ENCODE results near the gene IRF7.

The IRF7 gene

DNA sequence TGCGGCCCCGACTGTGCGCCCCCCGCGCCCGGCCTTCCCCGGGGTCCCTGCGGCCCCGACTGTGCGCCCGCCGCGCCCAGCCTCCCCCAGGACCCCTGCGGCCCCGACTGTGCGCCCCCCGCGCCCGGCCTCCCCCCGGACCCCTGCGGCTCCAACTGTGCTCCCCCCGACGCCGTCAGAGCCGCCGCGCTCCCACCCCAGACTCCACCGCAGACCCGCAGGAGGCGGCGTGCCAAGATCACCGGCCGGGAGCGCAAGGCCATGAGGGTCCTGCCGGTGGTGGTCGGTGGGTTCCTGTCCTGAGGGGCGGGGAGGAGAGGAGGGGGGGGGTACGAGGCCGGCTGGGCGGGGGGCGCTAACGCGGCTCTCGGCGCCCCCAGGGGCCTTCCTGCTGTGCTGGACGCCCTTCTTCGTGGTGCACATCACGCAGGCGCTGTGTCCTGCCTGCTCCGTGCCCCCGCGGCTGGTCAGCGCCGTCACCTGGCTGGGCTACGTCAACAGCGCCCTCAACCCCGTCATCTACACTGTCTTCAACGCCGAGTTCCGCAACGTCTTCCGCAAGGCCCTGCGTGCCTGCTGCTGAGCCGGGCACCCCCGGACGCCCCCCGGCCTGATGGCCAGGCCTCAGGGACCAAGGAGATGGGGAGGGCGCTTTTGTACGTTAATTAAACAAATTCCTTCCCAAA lies 24.4 kb upstream of the IRF7 start:
- peaks cover 4 to 7% of the 10 kb centered on the region in 2 donors for H3K36me3 ChIP-seq (ENCODE audit: control insufficient read depth in 2 of 2, insufficient read depth in 2 of 2, low read length in 2 of 2)
- no peak overlapping the region for H3K4me3 ChIP-seq (ENCODE audit: low read length in 2 of 2)
- no peak overlapping the region for H3K9ac ChIP-seq (ENCODE audit: low read length in 2 of 2)
- H3K9me3 ChIP-seq (ENCODE audit: control insufficient read depth in 2 of 2, low read length in 2 of 2): no peaks in the 10 kb centered on the region
- H3K27ac ChIP-seq (ENCODE audit: low read length): no peak overlapping the region
- H3K27me3 ChIP-seq (ENCODE audit: control insufficient read depth in 1 of 2, insufficient read depth in 2 of 2, low read length in 2 of 2): peaks cover 7 to 18% of the 10 kb centered on the region in 2 donors
- peaks cover 18% of the 10 kb centered on the region for H3K4me1 ChIP-seq (ENCODE audit: control insufficient read depth, insufficient read depth, low read length)

DNA sequence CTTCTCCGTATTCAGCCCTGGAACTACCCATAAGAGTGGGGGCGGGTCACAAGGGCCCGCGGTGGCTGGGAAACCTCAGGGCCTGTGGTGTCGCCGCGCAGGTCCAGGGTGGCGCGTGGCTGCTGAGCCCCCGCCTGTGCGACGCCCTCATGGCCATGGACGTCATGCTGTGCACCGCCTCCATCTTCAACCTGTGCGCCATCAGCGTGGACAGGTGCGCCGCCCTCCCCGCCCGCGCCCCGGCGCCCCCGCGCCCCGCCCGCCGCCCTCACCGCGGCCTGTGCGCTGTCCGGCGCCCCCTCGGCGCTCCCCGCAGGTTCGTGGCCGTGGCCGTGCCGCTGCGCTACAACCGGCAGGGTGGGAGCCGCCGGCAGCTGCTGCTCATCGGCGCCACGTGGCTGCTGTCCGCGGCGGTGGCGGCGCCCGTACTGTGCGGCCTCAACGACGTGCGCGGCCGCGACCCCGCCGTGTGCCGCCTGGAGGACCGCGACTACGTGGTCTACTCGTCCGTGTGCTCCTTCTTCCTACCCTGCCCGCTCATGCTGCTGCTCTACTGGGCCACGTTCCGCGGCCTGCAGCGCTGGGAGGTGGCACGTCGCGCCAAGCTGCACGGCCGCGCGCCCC lies 23.7 kb upstream of the IRF7 start:
- Histone ChIP-seq H3K27me3 (ENCODE audit: control insufficient read depth in 1 of 2, insufficient read depth in 2 of 2, low read length in 2 of 2) (peaks cover 7 to 18% of the 10 kb centered on the region in 2 donors), H3K9ac (ENCODE audit: low read length in 2 of 2) (no peak overlapping the region), H3K9me3 (ENCODE audit: control insufficient read depth in 2 of 2, low read length in 2 of 2) (no peaks in the 10 kb centered on the region), H3K4me3 (ENCODE audit: low read length in 2 of 2) (no peak overlapping the region), H3K36me3 (ENCODE audit: control insufficient read depth in 2 of 2, insufficient read depth in 2 of 2, low read length in 2 of 2) (peaks cover 4 to 6% of the 10 kb centered on the region in 2 donors), H3K4me1 (ENCODE audit: control insufficient read depth, insufficient read depth, low read length) (peaks cover 18% of the 10 kb centered on the region), H3K27ac (ENCODE audit: low read length) (no peak overlapping the region)

DNA sequence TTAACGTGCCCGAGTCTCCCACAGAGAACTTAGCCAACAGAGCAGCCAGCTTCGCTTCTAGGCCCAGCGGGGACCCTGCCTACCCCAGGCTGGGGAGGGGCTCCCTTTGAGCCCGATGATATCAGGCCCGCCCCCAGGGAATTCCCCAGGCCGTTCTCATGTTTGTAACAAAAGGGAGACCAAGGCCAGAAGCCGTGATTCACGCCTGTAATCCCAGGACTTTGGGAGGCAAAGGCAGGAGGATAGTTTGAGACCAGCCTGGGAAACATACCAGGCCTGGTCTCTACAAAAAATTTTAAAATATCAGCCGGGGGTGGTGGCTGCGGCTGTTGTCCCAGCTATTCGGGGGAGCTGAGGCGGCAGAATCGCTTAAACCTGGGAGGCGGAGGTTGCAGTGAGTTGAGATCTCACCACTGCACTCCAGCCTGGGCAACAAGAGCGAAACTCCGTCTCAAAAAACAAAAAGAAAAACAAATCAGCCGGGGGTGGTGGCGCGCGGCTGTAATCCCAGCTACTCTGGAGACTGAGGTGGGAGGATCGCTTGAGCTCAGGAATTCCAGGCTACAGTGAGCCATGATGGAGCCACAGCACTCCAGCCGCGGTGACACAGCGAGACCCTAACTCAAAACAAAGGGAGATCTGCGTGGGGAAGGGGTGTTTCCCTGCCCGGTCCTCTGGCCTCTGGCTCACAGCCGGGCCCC lies 23.0 kb upstream of the IRF7 start:
- no peaks in the 10 kb centered on the region for H3K9me3 ChIP-seq (ENCODE audit: control insufficient read depth in 2 of 2, low read length in 2 of 2)
- H3K36me3 ChIP-seq (ENCODE audit: control insufficient read depth in 2 of 2, insufficient read depth in 2 of 2, low read length in 2 of 2): peaks cover 4% of the 10 kb centered on the region in 2 donors
- H3K27ac ChIP-seq (ENCODE audit: low read length): no peak overlapping the region
- H3K4me1 ChIP-seq (ENCODE audit: control insufficient read depth, insufficient read depth, low read length): peaks cover 18% of the 10 kb centered on the region
- no peak overlapping the region for H3K4me3 ChIP-seq (ENCODE audit: low read length in 2 of 2)
- H3K27me3 ChIP-seq (ENCODE audit: control insufficient read depth in 1 of 2, insufficient read depth in 2 of 2, low read length in 2 of 2): peaks cover 7 to 18% of the 10 kb centered on the region in 2 donors
- H3K9ac ChIP-seq (ENCODE audit: low read length in 2 of 2): no peak overlapping the region

DNA sequence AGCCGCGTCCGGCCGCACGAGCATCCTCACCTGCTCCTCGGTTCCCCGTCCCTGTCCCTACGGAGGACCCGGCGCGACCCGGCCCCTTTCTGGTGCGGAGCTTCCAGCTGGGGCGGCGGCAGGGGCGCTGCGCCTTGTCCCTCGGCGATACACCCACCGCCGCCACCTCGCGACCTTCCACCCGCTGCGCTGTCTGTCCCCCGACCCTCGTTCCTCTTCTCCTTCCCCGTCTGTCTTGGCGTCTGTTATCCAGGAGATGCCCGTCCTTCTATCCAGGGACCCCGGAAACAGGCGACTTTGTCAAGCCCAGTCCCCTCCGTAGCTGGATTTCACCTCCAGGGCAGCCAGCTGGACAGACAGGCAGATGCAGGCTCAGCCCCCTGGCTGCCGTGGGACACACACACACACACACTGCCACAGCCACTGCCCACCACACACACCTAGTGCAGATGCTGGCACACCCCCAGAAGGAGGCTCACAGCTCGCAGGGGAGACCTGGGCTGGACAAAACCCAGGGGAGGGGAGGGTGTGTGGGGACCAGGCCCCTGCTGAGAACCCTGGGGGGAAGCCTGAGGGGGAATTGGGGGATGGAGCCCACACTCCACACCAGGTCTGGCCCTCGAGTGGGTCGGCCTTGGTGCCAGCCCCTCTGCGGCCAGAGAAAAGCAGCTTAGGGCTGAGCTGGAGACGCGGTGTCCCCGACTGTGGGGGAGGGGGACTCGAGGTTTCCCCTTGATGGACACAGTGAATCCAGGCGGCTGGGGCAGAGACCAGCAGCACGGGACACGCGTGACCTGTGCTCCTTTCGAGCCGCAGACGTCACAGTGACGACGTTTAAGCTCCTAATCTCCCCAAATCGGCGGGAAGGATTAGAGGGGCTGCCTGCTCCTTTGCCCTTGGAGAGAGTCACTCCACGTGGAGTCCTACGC lies 22.1 kb upstream of the IRF7 start:
- peaks cover 4% of the 10 kb centered on the region in 2 donors for H3K36me3 ChIP-seq (ENCODE audit: control insufficient read depth in 2 of 2, insufficient read depth in 2 of 2, low read length in 2 of 2)
- peaks cover 7 to 18% of the 10 kb centered on the region in 2 donors for H3K27me3 ChIP-seq (ENCODE audit: control insufficient read depth in 1 of 2, insufficient read depth in 2 of 2, low read length in 2 of 2)
- H3K27ac ChIP-seq (ENCODE audit: low read length): no peak overlapping the region
- H3K4me1 ChIP-seq (ENCODE audit: control insufficient read depth, insufficient read depth, low read length): peaks cover 18% of the 10 kb centered on the region
- H3K9ac ChIP-seq (ENCODE audit: low read length in 2 of 2): no peak overlapping the region
- H3K9me3 ChIP-seq (ENCODE audit: control insufficient read depth in 2 of 2, low read length in 2 of 2): no peaks in the 10 kb centered on the region
- H3K4me3 ChIP-seq (ENCODE audit: low read length in 2 of 2): peak overlapping the region in 1 of 2 donors; percentile 58

DNA sequence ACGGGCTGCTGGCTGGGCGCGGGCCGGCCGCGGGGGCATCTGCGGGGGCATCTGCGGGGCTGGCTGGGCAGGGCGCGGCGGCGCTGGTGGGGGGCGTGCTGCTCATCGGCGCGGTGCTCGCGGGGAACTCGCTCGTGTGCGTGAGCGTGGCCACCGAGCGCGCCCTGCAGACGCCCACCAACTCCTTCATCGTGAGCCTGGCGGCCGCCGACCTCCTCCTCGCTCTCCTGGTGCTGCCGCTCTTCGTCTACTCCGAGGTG lies 21.5 kb upstream of the IRF7 start:
- Histone ChIP-seq H3K36me3 (ENCODE audit: control insufficient read depth in 2 of 2, insufficient read depth in 2 of 2, low read length in 2 of 2) (peaks cover 3 to 4% of the 10 kb centered on the region in 2 donors), H3K4me1 (ENCODE audit: control insufficient read depth, insufficient read depth, low read length) (peaks cover 18% of the 10 kb centered on the region), H3K4me3 (ENCODE audit: low read length in 2 of 2) (peak overlapping the region in 1 of 2 donors; percentile 58), H3K9ac (ENCODE audit: low read length in 2 of 2) (no peak overlapping the region), H3K27me3 (ENCODE audit: control insufficient read depth in 1 of 2, insufficient read depth in 2 of 2, low read length in 2 of 2) (peaks cover 7 to 18% of the 10 kb centered on the region in 2 donors), H3K9me3 (ENCODE audit: control insufficient read depth in 2 of 2, low read length in 2 of 2) (no peaks in the 10 kb centered on the region), H3K27ac (ENCODE audit: low read length) (no peak overlapping the region)

DNA sequence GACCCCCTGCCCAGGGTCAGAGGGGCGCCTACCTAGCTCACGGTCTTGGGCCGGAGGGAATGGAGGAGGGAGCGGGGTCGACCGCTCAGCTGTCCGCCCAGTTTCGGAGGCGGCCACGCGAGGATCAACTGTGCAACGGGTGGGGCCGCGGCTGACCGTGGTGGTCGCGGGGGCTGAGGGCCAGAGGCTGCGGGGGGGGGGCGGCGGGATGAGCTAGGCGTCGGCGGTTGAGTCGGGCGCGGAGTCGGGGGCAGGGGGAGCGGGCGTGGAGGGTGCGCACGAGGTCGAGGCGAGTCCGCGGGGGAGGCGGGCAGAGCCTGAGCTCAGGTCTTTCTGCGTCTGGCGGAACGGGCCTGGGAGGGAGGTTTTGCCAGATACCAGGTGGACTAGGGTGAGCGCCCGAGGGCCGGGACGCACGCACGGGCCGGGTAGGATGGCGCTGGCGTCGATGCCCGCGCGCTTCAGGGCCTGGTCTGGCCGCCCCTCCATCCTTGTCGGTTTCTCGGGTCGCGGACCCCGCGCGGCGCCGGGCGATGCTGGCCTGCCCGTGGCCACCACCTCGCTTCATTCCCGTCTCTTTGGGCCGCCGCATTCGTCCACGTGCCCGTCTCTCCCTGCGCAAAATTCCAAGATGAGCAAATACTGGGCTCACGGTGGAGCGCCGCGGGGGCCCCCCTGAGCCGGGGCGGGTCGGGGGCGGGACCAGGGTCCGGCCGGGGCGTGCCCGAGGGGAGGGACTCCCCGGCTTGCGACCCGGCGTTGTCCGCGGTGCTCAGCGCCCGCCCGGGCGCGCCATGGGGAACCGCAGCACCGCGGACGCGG lies 21.0 kb upstream of the IRF7 start, which contains the start of gene DRD4:
Gene DRD4, plus strand, starts transcription at position 759 of the 822 bp plus-strand sequence. Its CDS starts 36 bp downstream, at position 795.
- Histone ChIP-seq H3K9ac (ENCODE audit: low read length in 2 of 2) (no peak within 1 kb of the TSS), H3K9me3 (ENCODE audit: control insufficient read depth in 2 of 2, low read length in 2 of 2) (no peaks in the 10 kb centered on the region), H3K27ac (ENCODE audit: low read length) (no peak within 1 kb of the TSS), H3K4me1 (ENCODE audit: control insufficient read depth, insufficient read depth, low read length) (peaks cover 18% of the 10 kb centered on the region), H3K4me3 (ENCODE audit: low read length in 2 of 2) (peak within 1 kb of the TSS in 1 of 2 donors; percentile 58), H3K27me3 (ENCODE audit: control insufficient read depth in 1 of 2, insufficient read depth in 2 of 2, low read length in 2 of 2) (peaks cover 7 to 18% of the 10 kb centered on the region in 2 donors), H3K36me3 (ENCODE audit: control insufficient read depth in 2 of 2, insufficient read depth in 2 of 2, low read length in 2 of 2) (no peaks in the 10 kb centered on the region)

DNA sequence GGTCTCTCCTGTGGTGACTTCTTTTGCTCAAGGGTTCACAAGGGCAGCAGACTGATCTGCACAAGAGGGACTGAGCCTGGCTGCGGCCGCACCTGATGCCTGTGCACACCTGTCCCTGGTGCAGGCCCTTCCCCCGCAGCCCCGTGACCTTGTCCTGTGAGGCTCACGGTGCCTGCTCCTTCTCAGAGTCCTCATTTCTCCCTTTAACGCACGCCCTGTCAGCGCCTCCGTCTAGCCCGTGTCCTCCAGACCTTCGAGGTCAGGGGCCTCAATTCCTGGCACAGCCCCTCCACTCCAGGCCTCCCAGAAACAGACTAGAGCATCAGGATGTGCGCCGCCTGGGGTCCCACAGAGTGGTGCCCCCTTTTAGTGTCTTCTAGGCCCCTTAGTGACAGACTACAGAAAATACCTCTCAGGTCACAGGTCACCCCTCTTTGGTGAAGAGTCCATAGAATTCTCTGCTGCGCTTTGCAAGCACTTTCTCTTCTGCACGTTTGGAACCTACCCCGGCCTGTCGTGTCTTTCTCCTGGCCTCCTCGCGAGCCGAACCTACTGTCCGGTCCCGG lies 20.3 kb upstream of the IRF7 start:
- Histone ChIP-seq H3K9me3 (ENCODE audit: control insufficient read depth in 2 of 2, low read length in 2 of 2) (no peaks in the 10 kb centered on the region), H3K27me3 (ENCODE audit: control insufficient read depth in 1 of 2, insufficient read depth in 2 of 2, low read length in 2 of 2) (peaks cover 7 to 18% of the 10 kb centered on the region in 2 donors), H3K27ac (ENCODE audit: low read length) (no peak overlapping the region), H3K36me3 (ENCODE audit: control insufficient read depth in 2 of 2, insufficient read depth in 2 of 2, low read length in 2 of 2) (no peaks in the 10 kb centered on the region), H3K4me1 (ENCODE audit: control insufficient read depth, insufficient read depth, low read length) (peaks cover 18% of the 10 kb centered on the region), H3K9ac (ENCODE audit: low read length in 2 of 2) (no peak overlapping the region), H3K4me3 (ENCODE audit: low read length in 2 of 2) (no peak overlapping the region)

DNA sequence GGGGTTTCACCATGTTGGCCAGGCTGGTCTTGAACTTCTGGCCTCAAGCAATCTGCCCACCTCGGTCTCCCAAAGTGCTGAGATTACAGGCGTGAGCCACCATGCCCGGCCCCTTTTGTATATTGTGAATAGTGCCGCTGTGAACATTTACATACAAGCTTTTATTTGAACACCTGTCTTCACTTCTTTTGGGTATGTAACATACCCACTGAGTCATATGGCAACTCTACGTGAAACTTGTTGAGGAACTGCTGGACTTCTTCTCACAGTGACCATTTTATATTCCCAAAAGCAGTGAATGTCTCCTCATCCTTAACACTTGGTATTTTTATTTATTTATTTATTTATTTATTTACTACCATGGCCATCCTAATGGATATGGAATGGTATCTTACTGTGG lies 15.1 kb upstream of the IRF7 start:
- Histone ChIP-seq H3K4me3 (ENCODE audit: low read length in 2 of 2) (no peak overlapping the region), H3K9me3 (ENCODE audit: control insufficient read depth in 2 of 2, low read length in 2 of 2) (no peaks in the 10 kb centered on the region), H3K27me3 (ENCODE audit: control insufficient read depth in 1 of 2, insufficient read depth in 2 of 2, low read length in 2 of 2) (no peaks in the 10 kb centered on the region), H3K27ac (ENCODE audit: low read length) (no peak overlapping the region), H3K4me1 (ENCODE audit: control insufficient read depth, insufficient read depth, low read length) (peaks cover 5% of the 10 kb centered on the region), H3K36me3 (ENCODE audit: control insufficient read depth in 2 of 2, insufficient read depth in 2 of 2, low read length in 2 of 2) (no peaks in the 10 kb centered on the region), H3K9ac (ENCODE audit: low read length in 2 of 2) (no peak overlapping the region)

DNA sequence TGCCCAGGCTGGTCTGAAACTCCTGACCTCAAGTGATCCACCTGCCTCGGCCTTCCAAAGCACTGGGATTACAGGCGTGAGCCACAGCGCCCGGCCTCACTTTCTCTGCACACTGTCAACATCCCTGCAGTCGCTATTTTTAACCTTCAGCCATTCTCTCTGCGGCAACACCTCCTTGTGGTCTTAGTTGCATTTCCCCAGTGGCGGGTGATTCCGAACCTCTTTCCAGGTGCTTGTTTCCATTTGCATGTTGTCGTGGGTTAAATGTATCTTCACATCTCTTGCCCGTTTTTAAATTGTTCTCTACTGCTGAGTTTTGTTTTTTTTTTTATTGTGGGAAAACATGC lies 13.5 kb upstream of the IRF7 start:
- Histone ChIP-seq H3K4me1 (ENCODE audit: control insufficient read depth, insufficient read depth, low read length) (peaks cover 5% of the 10 kb centered on the region), H3K9ac (ENCODE audit: low read length in 2 of 2) (peak overlapping the region in 1 of 2 donors; percentile 31), H3K36me3 (ENCODE audit: control insufficient read depth in 2 of 2, insufficient read depth in 2 of 2, low read length in 2 of 2) (no peaks in the 10 kb centered on the region), H3K9me3 (ENCODE audit: control insufficient read depth in 2 of 2, low read length in 2 of 2) (no peaks in the 10 kb centered on the region), H3K27me3 (ENCODE audit: control insufficient read depth in 1 of 2, insufficient read depth in 2 of 2, low read length in 2 of 2) (peaks cover 0 to 3% of the 10 kb centered on the region in 2 donors), H3K4me3 (ENCODE audit: low read length in 2 of 2) (no peak overlapping the region), H3K27ac (ENCODE audit: low read length) (peak overlapping the region; percentile 24)

Data from stomach smooth muscle (tissue), 2 donors.